Measurements from ENCODE around the gene EPG5.
"Not testable (repeated sequence)": the region's sequence is repeated elsewhere in the genome, so short reads cannot be mapped to it uniquely, and the experiment has no call there.

DNA sequence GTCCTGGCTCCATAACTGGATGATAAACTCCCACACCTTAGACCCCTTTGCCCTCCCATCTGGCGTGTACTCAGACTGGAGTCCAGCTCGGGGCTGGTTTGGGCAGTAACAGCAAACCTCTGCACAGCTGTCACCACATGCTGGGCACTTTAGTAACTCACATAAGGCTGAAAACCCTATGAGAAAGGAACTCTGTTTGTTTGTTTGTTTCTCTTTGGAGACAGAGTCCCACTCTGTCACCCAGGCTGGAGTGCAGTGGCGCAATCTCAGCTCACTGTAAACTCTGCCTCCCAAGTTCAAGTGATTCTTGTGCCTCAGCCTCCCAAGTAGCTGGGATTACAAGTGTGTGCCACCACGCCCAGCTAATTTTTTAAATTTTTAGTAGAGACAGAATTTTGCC lies 140.4 kb downstream of the EPG5 start:
- TF ChIP-seq, protein P1, sequence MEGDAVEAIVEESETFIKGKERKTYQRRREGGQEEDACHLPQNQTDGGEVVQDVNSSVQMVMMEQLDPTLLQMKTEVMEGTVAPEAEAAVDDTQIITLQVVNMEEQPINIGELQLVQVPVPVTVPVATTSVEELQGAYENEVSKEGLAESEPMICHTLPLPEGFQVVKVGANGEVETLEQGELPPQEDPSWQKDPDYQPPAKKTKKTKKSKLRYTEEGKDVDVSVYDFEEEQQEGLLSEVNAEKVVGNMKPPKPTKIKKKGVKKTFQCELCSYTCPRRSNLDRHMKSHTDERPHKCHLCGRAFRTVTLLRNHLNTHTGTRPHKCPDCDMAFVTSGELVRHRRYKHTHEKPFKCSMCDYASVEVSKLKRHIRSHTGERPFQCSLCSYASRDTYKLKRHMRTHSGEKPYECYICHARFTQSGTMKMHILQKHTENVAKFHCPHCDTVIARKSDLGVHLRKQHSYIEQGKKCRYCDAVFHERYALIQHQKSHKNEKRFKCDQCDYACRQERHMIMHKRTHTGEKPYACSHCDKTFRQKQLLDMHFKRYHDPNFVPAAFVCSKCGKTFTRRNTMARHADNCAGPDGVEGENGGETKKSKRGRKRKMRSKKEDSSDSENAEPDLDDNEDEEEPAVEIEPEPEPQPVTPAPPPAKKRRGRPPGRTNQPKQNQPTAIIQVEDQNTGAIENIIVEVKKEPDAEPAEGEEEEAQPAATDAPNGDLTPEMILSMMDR (IDR thresholded peaks at IDR 0.05): not testable (repeated sequence)
- not testable (repeated sequence) for TF ChIP-seq POLR2A (IDR thresholded peaks at IDR 0.05)
